GM18502 (cell line): ENCODE measurements around the gene C19orf25.

Source experiments
- ATAC-seq: cut with Tn5 transposase; IDR thresholded peaks from one replicate; pipeline ENCODE4 v1.9.1; 2021; ENCODE audit warnings: mild to moderate bottlenecking; ENCODE audit not compliant: unreplicated experiment, poor library complexity

C19orf25 gene

DNA sequence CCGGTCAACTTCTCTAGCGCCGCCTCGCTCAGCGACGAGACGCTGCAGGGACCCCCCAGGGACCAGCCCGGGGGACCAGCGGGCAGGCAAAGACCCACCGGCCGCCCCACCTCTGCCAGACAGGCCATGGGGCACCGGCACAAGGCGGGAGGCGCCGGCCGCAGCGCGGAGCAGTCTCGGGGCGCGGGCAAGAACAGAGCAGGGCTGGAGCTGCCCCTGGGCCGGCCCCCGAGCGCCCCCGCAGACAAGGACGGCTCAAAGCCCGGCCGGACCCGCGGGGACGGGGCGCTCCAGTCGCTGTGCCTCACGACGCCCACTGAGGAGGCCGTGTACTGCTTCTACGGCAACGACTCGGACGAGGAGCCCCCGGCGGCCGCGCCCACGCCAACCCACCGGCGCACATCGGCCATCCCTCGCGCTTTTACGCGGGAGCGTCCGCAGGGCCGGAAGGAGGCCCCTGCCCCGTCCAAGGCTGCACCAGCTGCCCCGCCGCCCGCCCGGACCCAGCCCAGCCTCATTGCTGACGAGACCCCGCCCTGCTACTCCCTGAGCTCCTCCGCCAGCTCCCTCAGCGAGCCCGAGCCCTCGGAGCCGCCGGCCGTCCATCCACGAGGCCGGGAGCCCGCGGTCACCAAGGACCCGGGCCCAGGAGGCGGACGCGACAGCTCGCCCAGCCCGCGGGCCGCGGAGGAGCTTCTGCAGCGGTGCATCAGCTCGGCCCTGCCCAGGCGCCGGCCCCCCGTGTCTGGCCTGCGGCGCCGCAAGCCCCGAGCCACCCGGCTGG lies 11.3 kb downstream of the C19orf25 start:
- no peak for ATAC-seq

DNA sequence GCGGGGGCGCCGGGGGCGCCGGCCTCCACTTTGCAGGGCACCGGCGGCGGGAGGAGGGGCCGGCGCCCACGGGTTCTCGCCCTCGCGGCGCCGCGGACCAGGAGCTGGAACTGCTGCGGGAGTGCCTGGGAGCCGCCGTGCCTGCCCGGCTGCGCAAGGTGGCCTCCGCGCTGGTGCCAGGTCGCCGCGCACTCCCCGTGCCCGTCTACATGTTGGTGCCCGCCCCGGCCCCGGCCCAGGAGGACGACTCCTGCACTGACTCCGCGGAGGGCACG lies 11.9 kb downstream of the C19orf25 start:
- no peak for ATAC-seq

DNA sequence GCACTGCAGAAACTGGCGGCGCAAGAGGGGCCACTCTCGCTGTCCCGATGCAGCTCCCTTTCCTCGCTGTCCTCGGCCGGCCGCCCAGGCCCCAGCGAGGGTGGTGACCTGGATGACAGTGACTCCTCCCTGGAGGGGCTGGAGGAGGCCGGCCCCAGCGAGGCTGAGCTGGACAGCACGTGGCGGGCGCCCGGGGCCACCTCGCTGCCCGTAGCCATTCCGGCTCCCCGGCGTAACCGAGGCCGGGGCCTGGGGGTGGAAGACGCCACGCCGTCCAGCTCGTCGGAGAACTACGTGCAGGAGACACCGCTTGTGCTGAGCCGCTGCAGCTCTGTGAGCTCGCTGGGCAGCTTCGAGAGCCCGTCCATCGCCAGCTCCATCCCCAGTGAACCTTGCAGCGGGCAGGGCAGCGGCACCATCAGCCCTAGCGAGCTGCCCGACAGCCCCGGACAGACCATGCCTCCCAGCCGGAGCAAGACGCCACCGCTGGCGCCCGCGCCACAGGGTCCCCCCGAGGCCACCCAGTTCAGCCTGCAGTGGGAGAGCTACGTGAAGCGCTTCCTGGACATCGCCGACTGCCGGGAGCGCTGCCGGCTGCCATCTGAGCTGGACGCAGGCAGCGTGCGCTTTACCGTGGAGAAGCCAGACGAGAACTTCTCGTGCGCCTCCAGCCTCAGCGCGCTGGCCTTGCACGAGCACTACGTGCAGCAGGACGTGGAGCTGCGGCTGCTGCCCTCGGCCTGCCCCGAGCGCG lies 12.4 kb downstream of the C19orf25 start:
- no peak for ATAC-seq

DNA sequence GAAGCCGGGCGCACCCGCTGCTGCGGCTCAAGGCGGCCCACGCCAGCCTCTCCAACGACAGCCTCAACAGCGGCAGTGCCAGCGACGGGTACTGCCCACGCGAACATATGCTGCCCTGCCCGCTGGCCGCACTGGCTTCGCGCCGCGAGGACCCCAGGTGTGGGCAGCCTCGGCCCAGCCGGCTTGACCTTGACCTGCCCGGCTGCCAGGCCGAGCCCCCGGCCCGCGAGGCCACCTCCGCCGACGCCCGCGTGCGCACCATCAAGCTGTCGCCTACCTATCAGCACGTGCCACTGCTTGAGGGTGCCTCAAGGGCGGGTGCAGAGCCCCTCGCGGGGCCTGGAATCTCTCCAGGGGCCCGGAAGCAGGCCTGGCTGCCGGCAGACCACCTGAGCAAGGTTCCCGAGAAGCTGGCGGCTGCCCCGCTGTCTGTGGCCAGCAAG lies 13.0 kb downstream of the C19orf25 start:
- ATAC-seq, result no peak

DNA sequence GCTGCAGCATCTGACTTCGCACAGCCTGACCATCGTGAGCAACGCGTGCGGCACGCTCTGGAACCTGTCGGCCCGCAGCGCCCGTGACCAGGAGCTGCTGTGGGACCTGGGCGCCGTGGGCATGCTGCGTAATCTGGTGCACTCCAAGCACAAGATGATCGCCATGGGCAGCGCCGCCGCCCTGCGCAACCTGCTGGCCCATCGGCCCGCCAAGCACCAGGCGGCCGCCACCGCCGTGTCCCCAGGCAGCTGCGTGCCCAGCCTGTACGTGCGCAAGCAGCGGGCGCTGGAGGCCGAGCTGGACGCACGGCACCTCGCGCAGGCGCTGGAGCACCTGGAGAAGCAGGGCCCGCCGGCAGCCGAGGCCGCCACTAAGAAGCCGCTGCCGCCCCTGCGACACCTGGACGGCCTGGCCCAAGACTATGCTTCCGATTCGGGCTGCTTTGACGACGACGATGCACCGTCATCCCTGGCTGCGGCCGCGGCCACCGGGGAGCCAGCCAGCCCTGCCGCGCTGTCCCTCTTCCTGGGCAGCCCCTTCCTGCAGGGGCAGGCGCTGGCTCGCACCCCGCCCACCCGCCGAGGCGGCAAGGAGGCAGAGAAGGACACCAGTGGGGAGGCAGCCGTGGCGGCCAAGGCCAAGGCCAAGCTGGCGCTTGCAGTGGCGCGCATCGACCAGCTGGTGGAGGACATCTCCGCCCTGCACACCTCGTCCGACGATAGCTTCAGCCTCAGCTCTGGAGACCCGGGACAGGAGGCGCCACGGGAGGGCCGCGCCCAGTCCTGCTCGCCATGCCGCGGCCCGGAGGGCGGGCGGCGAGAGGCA lies 13.6 kb downstream of the C19orf25 start:
- no peak for ATAC-seq

DNA sequence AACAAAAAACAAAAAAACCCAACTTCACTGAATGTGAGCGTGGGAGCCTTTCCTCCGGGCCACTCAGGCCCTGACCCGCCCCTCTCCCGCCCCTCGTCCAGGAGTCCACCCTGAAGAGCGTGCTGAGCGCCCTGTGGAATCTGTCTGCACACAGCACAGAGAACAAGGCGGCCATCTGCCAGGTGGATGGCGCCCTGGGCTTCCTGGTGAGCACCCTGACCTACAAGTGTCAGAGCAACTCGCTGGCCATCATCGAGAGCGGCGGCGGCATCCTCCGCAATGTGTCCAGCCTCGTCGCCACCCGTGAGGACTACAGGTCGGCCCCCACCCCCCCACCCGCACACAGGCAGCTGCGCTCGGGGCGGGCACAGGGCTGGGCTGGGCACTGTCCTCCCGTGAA lies 17.2 kb downstream of the C19orf25 start:
- ATAC-seq, result no peak

DNA sequence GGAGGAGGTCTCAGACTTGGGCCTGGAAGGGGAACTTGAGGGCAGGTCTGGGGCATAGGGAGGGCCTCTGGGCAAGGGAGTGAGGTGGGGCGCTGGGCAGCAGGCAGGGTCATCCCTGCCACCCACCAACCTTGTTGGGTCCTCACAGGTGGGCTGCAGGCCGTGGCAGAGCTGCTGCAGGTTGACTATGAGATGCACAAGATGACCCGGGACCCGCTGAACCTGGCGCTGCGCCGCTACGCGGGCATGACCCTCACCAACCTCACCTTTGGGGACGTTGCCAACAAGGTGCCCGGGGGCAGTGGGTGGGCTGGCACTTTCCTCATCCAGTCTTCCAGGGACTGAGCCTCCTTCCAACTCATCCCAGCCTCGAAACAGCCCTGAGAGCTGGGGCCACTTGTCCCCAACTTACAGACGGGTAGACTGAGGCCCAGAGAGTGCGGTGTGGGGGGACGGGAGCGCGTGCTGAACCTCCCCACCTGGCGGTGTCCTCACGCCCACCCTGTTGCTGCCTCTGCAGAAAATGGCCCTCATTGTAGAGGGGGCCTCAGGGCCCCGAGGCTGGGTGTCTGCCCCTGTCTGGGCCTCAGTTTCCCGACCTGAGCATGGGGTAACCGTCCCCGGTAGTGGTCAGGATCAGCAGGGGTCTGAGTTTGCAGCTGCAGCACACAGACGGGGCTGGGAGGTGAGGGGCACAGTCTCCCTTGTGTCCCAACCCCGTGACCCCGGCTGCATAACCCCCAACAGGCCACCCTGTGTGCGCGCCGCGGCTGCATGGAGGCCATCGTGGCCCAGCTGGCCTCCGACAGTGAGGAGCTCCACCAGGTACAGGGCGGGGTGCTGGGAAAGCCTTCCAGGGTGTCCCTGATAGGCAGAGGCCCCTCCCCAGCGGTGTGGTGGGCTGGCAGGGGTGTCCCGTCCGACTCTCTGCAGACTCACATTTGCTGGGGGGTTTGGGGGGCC lies 18.7 kb downstream of the C19orf25 start:
- ATAC-seq, result no peak

DNA sequence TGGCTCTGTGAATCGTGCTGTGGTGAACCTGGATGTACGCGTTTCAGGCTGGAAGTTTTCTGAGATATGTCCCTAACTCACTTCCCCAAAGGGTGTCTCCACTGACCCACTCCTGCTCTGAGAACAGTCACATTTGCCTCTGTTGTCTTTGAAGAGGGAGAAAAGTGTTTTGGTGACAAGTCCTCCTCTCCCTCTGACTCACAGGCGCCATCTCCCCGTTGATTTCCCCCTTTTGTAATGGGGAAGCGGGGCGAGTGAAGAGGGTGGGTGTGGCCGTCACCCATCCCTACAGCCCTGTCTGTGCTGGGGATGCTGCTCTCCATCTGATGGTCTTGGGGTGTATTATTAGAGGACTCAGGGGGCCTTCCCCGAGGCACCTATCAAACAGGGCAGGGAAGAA lies 19.5 kb downstream of the C19orf25 start:
- no peak for ATAC-seq

DNA sequence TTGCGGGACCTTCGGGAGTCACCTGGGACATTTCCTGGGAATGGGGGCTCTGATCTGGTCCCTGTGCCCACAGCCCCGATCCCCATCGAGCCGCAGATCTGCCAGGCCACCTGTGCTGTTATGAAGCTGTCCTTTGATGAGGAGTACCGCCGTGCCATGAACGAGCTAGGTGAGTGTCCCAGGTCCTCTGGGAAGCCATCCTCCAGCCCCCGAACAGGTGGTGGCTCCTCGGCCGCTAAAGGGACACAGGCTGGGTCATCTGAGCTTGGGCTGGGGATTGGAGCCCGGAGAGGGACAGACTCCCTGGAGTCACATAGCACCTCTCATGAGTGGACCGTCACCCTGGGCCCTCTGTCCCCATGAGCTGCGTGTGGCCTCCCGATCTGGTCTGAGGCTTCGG lies 21.1 kb downstream of the C19orf25 start:
- no peak for ATAC-seq

DNA sequence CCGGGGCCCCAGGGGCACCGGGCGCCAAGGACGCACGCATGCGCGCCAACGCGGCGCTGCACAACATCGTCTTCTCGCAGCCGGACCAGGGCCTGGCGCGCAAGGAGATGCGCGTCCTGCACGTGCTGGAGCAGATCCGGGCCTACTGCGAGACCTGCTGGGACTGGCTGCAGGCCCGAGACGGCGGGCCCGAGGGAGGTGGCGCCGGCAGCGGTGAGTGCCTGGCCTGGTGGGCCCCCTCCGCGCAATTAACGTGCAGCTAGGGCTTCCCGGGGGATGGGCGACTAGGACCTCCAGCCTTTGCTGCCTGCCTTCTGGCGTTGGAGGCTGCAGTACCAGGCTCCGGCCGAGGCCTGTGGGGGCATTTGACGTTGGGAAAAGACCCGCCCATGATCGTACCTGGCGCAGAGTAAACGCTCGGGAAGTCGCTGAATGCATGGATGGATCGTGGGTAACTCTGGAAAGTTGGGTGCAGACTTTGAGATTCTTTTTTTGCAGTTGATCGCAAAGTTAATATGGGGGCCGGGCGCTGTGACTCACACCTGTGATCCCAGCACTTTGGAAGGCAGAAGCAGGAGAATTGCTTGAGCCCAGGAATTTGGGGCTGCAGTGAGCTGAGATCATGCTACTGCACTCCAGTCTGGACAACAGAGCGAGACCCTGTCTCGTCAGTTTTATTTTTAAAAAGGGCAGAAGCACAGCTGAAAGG lies 21.8 kb downstream of the C19orf25 start:
- no peak for ATAC-seq

DNA sequence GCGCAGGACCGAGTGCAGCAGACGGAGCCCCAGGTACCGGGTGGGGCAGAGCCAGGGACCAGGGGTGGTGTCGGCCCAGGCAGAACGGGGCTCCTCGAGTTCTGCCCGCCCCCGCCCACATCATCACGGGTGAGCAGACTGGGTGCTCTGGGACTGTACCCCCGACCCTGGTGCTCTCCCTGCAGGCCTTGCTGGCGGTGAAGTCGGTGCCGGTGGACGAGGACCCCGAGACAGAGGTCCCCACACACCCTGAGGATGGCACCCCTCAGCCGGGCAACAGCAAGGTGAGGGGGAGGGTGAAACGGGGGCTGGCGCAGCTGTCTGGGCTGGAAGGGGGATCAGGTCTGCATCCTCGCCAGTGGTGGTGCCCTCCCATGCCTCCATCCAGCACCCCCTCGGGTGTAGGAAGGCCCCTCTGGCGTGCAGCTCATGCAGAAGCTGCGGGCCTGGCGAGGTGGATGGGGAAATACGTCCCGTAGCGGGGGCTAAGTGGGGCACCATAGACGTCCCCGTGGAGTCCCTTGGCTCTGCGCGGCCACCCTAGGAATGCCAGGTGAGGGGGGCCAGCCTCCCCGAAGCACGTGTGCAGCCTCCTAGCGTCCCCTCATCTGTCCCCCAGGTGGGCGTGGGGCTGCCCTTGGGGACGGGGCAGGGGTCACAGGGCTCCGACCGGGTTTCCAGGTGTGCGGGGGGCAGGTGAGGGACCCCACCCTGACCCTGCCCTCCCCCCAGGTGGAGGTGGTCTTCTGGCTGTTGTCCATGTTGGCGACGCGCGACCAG lies 22.7 kb downstream of the C19orf25 start:
- no peak for ATAC-seq

DNA sequence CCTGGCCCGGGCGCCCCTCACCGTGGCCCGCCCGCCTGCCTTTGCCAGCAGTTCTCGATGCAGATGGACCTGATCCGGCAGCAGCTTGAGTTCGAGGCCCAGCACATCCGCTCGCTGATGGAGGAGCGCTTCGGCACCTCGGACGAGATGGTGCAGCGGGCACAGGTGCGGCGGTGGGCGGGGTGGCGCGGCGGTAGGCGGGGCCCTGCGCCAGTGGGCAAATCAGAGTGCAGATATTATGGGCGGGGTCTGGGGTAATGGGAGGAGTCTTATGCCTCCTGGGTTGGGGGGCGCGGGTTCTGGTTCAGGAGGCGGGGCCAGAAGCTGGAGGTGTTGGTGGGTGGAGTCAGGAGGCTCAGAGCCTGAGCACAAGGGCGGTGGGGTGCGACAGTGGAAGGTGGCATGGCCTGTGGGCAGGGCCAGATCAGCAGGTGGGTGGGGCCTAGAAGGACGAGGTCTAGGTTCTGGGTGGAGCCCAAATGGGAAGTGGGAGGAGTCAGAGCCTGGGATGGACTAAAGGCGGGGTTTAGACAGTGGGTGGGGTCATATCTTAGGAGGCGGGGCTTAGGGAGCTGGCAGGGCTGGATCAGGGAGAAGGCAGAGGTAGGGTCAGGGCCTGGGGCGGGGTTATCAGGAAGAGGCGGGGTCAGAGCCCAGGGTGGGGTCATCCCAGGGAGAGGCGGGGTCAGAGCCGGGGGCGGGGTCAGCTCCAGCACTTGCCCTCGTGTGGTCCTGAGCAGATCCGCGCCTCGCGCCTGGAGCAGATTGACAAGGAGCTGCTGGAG lies 23.5 kb downstream of the C19orf25 start:
- no peak for ATAC-seq

DNA sequence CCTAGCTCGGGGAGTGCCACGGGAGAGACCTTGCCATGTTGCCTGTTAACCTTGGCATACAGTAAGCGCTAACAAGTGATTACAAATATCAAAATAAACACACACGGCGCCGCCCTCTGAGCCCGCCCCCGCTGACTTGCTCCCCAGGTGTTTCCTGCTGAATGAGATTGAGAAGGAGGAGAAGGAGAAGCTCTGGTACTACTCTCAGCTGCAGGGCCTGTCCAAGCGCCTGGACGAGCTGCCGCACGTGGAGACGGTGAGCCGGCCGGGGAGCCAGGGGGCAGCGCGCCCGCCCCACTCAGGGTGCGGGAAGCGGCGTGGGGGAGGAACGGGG lies 24.0 kb downstream of the C19orf25 start:
- ATAC-seq, result no peak

DNA sequence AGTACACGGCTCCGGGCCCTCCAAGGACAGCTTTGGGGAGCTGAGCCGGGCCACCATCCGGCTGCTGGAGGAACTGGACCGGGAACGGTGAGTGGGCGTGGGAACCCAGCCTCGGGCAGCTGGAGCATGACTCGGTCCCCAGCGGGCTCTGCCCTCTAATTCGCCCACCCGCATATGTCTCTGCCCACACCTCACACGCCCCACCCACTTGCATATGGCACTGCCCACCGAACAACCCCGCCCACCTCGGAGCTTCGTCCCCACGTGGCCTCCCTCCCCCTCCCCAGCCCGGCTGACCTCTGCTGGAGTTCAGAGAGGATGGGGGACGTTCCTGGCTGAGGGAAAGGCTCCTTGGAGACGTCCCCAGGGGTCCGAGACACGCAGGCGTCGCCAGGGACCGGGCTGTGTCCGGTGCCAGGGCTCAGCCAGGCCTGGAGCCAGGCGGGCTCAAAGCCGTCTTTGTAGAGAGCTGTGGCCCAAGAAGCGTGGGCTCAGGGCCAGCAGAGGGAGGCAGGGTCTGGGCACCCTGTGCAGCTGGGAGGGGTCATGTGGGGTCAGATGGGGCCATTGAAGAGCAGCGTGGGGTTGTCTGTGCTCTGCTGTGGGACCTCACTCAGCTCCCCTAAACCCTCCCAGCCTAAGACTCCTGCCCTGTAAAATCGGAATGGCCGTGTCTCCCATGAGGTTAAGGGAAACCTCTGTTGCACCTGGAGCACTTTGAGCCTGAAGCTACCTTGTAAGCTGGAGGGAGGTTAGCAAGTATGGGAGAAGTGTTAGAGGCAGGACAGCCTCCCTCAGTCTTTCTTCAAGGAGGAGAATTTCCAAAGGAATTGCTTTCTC lies 25.3 kb downstream of the C19orf25 start:
- ATAC-seq, result no peak

DNA sequence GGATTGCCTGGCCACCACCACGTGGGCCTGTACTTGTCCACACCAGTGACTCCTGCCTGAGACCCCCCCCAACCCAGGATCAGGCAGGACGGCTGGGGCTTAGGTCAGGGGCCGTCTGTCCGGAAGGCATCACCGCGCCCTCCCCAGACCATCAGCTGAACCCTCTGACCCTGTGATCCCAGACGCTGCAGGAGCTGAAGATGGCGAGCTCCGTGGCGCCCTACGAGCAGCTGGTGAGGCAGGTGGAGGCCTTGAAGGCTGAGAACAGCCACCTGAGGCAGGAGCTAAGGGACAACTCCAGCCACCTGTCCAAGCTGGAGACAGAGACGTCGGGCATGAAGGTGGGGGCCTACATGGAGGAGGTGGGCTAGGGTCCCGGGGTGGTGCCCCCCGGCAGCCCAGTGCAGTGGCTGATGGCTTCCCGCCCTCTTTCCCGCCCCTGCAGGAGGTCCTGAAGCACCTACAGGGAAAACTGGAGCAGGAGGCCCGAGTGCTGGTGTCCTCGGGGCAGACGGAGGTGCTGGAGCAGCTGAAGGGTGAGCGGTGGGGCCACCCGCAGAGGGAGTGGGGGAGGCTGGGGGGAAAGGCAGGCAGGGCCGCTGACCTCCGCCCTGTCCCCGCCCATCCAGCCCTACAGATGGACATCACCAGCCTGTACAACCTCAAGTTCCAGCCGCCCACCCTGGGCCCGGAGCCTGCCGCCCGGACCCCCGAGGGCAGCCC lies 26.1 kb downstream of the C19orf25 start:
- no peak for ATAC-seq

DNA sequence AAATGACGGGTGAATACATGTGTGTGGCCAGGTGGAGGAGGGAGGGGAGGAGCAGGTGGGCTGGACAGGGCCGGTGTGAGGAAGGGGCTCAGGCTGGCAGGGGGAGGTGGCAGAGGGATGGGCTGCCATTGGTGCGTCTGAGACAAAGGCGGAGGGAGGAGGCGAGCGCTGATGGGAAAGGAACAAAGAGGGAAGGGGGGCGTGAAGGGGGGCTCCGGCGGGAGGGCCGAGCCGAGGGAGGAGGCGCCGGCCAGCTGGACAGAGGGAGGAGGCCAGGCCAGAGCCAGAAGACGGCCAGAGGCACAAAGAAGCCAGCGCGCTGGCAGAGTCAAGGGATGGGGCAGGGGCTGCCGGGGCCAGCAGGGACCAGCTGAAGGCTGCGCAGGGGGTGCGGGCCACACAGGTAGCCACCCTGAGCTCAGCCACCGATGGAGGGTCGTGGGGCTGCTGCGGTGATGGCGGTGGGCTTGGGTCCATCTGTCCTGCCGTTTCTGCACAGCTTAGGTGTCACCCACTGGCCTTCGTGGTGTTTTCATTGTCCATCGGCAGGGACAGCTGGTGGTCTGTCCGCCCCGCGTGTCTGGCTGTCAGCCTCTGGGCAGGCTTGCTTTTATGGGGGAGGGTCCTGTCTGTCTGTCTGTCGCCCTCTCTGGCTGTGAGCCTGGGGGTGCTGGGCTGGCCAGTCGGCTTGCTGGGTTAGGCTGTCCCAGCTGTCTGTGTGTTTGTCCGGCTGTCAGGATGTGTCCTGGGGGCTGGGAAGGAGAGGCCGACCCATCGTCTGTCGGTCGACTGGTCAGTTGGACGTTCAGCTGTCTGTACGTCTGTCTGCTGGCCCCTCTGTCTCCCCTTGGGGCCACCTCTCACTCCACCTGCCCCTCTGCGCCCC lies 26.9 kb downstream of the C19orf25 start:
- no peak for ATAC-seq
